Measurements from ENCODE around the gene C18orf63. TPM values are rescaled to one million over a fixed set of nuclear protein-coding genes. Genes with fewer than 3 reads are reported as not detected.

Gene C18orf63
- polyA plus RNA-seq, 1 experiment = not detected

GRCh38 chr18:74294526-74294925 lies 21.1 kb upstream of the C18orf63 start:
- H3K4me3 ChIP-seq (ENCODE audit: low read depth, low read length) = no peak overlapping the region
- no peak for TF ChIP-seq CTCF (IDR thresholded peaks at IDR 0.05; ENCODE audit: low read depth, low read length)
- peaks cover 5% of the 10 kb centered on the region; the same call in 1 of the 2 replicates for H3K9me3 ChIP-seq (ENCODE audit: control insufficient read depth, insufficient read depth, low read length)
- ChIA-PET POLR2A (no interaction called here), CTCF (no interaction called here)
- no peaks in the 10 kb centered on the region for H3K27me3 ChIP-seq (ENCODE audit: control insufficient read depth, insufficient read depth, low read length)
- no peak overlapping the region for H3K27ac ChIP-seq (ENCODE audit: low read depth, low read length)
- DNase-seq (ENCODE audit: low read depth, low spot score) = no peak

DNA sequence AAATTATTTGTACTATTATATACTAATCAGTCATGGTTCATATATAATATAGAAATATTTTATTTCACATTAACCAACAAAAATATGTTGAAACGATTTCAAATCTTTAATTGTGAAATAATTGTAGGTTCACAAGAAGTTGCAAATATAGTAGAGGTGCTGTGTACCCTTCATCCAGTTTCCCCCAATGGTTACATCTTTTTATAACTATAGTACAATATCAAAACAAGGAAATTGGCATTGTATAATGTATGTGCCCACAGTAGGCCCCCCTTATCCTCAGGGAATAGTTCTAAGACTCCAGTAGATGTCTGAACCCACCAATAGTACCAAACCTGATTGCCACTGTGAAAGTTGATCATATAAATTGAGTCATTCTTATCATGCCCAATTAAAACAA lies 16.5 kb upstream of the C18orf63 start:
- POLR2A ChIA-PET = no interaction called here
- CTCF ChIA-PET = no interaction called here
- H3K27ac ChIP-seq (ENCODE audit: low read depth, low read length) = no peak overlapping the region
- no peaks in the 10 kb centered on the region for H3K27me3 ChIP-seq (ENCODE audit: control insufficient read depth, insufficient read depth, low read length)
- no peaks in the 10 kb centered on the region for H3K9me3 ChIP-seq (ENCODE audit: control insufficient read depth, insufficient read depth, low read length)
- H3K4me3 ChIP-seq (ENCODE audit: low read depth, low read length) = no peak overlapping the region
- no peak for TF ChIP-seq CTCF (IDR thresholded peaks at IDR 0.05; ENCODE audit: low read depth, low read length)
- no peak for DNase-seq (ENCODE audit: low read depth, low spot score)

DNA sequence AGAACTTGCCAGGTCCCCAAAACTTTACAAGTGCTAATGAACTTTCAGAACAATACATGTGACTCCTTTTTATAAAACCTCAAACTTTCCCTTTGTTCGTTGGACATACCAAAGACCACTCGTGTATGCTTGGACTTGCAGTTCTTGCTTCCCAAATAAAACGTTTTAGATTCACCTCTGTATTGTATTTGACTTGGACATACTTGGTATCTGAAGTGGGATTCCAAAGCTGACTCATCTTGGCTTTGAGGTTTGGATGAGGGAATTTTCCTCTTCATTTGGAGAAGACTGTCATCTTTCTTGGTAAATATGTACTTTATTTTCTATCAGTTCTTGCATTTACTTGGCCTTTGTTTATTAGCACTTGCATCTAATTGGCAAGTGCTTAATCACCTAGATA lies 15.9 kb upstream of the C18orf63 start:
- DNase-seq (ENCODE audit: low read depth, low spot score) = no peak
- no peak for TF ChIP-seq CTCF (IDR thresholded peaks at IDR 0.05; ENCODE audit: low read depth, low read length)

GRCh38 chr18:74303306-74303705 lies 12.3 kb upstream of the C18orf63 start:
- Histone ChIP-seq H3K9me3 (ENCODE audit: control insufficient read depth, insufficient read depth, low read length) (no peaks in the 10 kb centered on the region), H3K27ac (ENCODE audit: low read depth, low read length) (no peak overlapping the region), H3K27me3 (ENCODE audit: control insufficient read depth, insufficient read depth, low read length) (no peaks in the 10 kb centered on the region), H3K4me3 (ENCODE audit: low read depth, low read length) (no peak overlapping the region)
- DNase-seq (ENCODE audit: low read depth, low spot score) = no peak
- POLR2A ChIA-PET = no interaction called here
- no peak for TF ChIP-seq CTCF (IDR thresholded peaks at IDR 0.05; ENCODE audit: low read depth, low read length)
- CTCF ChIA-PET = no interaction called here

More for the DNA sequence above, 15.9 kb upstream of the C18orf63 start:
- Histone ChIP-seq H3K9me3 (ENCODE audit: control insufficient read depth, insufficient read depth, low read length) (no peaks in the 10 kb centered on the region), H3K4me3 (ENCODE audit: low read depth, low read length) (no peak overlapping the region), H3K27ac (ENCODE audit: low read depth, low read length) (no peak overlapping the region), H3K27me3 (ENCODE audit: control insufficient read depth, insufficient read depth, low read length) (no peaks in the 10 kb centered on the region)
- ChIA-PET POLR2A (no interaction called here), CTCF (no interaction called here)

GRCh38 chr18:74303936-74304335 lies 11.7 kb upstream of the C18orf63 start:
- Histone ChIP-seq H3K4me3 (ENCODE audit: low read depth, low read length) (no peak overlapping the region), H3K27ac (ENCODE audit: low read depth, low read length) (no peak overlapping the region), H3K27me3 (ENCODE audit: control insufficient read depth, insufficient read depth, low read length) (no peaks in the 10 kb centered on the region), H3K9me3 (ENCODE audit: control insufficient read depth, insufficient read depth, low read length) (no peaks in the 10 kb centered on the region)
- no peak for DNase-seq (ENCODE audit: low read depth, low spot score)
- ChIA-PET CTCF (no interaction called here), POLR2A (no interaction called here)
- TF ChIP-seq CTCF (IDR thresholded peaks at IDR 0.05; ENCODE audit: low read depth, low read length) = no peak

Measured in AG04450 (cell line).